Glutamatergic neuron (in vitro differentiated cells): ENCODE data around the gene TMEM63A. TPM values are rescaled to one million over a fixed set of nuclear protein-coding genes. Genes with fewer than 3 reads are reported as not detected.

Experiments used
- DNase-seq: peaks from one replicate; pipeline ENCODE4 v3.0.0; 2022
- H3K27ac Mint-ChIP-seq: one replicate; pipeline ENCODE4 v1.8.0; 2020; ENCODE audit warnings: mild to moderate bottlenecking, mixed read lengths, inconsistent platforms; ENCODE audit not compliant: unreplicated experiment
- H3K27me3 Mint-ChIP-seq: one replicate; pipeline ENCODE4 v1.8.0; 2020; ENCODE audit warnings: mild to moderate bottlenecking, moderate library complexity, mixed read lengths, inconsistent platforms; ENCODE audit not compliant: unreplicated experiment
- H3K36me3 Mint-ChIP-seq: one replicate; pipeline ENCODE4 v1.8.0; 2020; ENCODE audit warnings: mild to moderate bottlenecking, mixed read lengths, inconsistent platforms; ENCODE audit not compliant: unreplicated experiment
- H3K4me1 Mint-ChIP-seq: one replicate; pipeline ENCODE4 v1.8.0; 2020; ENCODE audit warnings: mild to moderate bottlenecking, low read depth, mixed read lengths, inconsistent platforms; ENCODE audit not compliant: unreplicated experiment
- H3K4me3 Mint-ChIP-seq: one replicate; pipeline ENCODE4 v1.8.0; 2020; ENCODE audit warnings: mild to moderate bottlenecking, mixed read lengths, inconsistent platforms; ENCODE audit not compliant: unreplicated experiment
- H3K9me3 Mint-ChIP-seq: one replicate; pipeline ENCODE4 v1.8.0; 2020; ENCODE audit warnings: mild to moderate bottlenecking, moderate library complexity, mixed read lengths, inconsistent platforms; ENCODE audit not compliant: unreplicated experiment
- total RNA-seq: library from RNA; stranded (reverse); fragmentation: NEBNext Ultra II Directional; extraction: Animal tissue kit (Norgen Biotek cat#: 25700); gene quantifications from one replicate; pipeline ENCODE4 v1.2.1, GENCODE V29; 2021; ENCODE audit not compliant: unreplicated experiment
- TF ChIP-seq, protein P1 (sequence below): fragments of 200-600 bp; sonication (generic); IDR thresholded peaks from one replicate; pipeline ENCODE4 v1.5.0; 2021; ENCODE audit not compliant: partially characterized antibody, unreplicated experiment

The TMEM63A gene
- total RNA-seq, 1 donor from 2014 or later: 1.1 TPM

DNA sequence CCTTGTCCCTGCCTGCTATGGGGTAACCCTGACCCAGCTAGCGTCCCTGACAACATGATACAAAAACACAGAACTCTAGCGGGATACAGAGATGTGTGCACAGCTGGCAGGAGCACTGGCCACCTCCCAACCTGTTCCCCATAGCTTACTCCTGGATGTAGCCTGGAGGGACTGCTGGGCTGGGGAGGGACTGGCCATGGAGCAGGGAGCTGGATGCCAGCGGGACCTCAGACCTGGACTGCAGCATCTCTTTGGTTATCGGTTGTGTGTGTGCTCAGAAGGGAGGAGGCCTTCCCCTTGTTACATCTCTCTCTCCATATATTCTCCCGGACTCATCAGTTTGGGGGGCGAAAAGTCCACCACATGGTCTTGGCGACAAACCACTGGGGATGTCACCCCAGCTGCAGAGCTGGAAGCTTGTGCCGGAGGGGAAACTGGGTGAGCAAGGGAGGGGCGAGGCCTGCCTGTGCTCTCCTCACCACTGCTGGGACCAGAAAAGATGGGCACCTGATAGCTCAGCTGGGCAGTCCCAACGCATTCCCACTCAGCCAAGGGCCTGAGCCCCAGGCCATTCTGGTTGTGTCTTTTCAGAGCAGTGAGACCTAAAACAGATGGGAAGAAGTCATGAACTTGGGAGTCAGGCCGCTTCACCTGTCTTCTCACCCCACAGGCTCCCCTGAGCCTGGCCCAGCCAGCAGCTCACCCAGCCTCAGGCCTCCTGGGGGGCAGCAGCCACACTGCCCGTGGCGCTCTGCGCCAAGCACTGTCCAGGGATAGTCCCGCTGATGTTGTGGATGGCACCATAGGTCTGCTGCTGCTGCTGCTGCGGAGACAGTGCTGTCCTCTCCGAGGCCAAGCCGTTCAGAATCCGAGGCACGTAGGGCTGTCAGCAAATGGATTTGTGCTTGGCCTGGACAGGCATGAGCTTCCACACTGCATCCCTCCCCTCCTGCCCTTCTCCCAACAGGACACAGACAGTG lies 35.6 kb downstream of the TMEM63A start:
- TF ChIP-seq, protein P1, sequence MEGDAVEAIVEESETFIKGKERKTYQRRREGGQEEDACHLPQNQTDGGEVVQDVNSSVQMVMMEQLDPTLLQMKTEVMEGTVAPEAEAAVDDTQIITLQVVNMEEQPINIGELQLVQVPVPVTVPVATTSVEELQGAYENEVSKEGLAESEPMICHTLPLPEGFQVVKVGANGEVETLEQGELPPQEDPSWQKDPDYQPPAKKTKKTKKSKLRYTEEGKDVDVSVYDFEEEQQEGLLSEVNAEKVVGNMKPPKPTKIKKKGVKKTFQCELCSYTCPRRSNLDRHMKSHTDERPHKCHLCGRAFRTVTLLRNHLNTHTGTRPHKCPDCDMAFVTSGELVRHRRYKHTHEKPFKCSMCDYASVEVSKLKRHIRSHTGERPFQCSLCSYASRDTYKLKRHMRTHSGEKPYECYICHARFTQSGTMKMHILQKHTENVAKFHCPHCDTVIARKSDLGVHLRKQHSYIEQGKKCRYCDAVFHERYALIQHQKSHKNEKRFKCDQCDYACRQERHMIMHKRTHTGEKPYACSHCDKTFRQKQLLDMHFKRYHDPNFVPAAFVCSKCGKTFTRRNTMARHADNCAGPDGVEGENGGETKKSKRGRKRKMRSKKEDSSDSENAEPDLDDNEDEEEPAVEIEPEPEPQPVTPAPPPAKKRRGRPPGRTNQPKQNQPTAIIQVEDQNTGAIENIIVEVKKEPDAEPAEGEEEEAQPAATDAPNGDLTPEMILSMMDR: no peak
- Mint-ChIP-seq H3K4me1 (peaks cover 16% of the 10 kb centered on the region), H3K9me3 (peaks cover 8% of the 10 kb centered on the region), H3K4me3 (no peak overlapping the region), H3K36me3 (peaks cover 10% of the 10 kb centered on the region), H3K27me3 (peaks cover 12% of the 10 kb centered on the region), H3K27ac (no peak overlapping the region)
- no peak for DNase-seq

DNA sequence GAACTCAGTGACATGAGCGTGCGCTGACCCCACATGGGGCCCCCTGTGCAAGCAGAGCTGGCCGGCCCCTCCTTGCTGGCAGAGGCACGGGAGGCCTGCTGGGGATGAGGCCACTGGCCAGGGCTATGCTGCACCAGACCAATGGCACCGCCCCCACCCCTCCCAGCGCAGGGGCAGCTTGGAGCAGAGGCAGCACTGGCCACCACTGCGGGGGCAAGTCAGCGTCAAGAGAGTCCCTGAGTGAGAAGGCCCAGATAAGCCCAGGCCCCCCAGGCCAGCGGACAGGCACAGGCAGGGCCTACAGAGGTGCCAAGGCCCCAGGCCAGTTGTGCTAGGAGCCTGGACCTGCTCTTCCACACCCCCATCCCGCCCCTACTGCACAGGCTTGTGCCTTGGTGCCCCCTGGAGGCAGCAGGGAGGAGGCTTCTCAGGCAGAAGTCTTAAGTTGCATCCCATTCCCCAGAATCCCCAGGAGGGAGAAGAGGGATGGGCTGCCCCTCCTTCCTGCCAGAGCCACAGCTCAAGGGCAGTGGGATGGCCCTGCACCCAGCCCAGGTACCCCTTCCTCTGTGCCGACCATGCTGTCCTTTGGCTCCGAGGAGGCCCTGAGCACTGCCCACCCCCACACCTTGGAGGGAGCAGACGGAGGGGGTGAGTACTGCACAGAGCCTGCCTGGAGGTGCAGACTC lies 36.5 kb downstream of the TMEM63A start:
- H3K36me3 Mint-ChIP-seq: peaks cover 10% of the 10 kb centered on the region
- no peak overlapping the region for H3K27ac Mint-ChIP-seq
- H3K4me1 Mint-ChIP-seq: peaks cover 16% of the 10 kb centered on the region

DNA sequence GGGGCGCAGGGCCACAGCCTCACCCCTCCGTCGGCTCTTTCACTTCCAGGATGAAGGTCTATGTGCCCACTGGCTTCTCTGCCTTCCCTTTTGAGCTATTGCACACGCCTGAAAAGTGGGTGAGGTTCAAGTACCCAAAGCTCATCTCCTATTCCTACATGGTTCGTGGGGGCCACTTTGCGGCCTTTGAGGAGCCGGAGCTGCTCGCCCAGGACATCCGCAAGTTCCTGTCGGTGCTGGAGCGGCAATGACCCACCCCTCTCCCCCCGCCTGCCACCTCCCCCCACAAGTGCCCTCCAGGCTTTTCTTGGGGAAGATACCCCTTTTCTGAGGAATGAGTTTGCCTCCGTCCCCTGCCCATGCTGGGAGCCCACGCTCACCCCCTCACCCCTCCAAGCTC lies 37.1 kb downstream of the TMEM63A start:
- Mint-ChIP-seq H3K36me3 (peaks cover 7% of the 10 kb centered on the region), H3K4me3 (no peak overlapping the region), H3K27ac (no peak overlapping the region), H3K9me3 (peaks cover 8% of the 10 kb centered on the region), H3K27me3 (peaks cover 6% of the 10 kb centered on the region), H3K4me1 (peaks cover 16% of the 10 kb centered on the region)
- TF ChIP-seq, protein P1: no peak
- DNase-seq: no peak

More for the DNA sequence above, 36.5 kb downstream of the TMEM63A start:
- DNase-seq: peak; percentile 88
- TF ChIP-seq, protein P1: peak; percentile 66
- H3K27me3 Mint-ChIP-seq: peaks cover 9% of the 10 kb centered on the region
- H3K9me3 Mint-ChIP-seq: peaks cover 8% of the 10 kb centered on the region
- H3K4me3 Mint-ChIP-seq: no peak overlapping the region

DNA sequence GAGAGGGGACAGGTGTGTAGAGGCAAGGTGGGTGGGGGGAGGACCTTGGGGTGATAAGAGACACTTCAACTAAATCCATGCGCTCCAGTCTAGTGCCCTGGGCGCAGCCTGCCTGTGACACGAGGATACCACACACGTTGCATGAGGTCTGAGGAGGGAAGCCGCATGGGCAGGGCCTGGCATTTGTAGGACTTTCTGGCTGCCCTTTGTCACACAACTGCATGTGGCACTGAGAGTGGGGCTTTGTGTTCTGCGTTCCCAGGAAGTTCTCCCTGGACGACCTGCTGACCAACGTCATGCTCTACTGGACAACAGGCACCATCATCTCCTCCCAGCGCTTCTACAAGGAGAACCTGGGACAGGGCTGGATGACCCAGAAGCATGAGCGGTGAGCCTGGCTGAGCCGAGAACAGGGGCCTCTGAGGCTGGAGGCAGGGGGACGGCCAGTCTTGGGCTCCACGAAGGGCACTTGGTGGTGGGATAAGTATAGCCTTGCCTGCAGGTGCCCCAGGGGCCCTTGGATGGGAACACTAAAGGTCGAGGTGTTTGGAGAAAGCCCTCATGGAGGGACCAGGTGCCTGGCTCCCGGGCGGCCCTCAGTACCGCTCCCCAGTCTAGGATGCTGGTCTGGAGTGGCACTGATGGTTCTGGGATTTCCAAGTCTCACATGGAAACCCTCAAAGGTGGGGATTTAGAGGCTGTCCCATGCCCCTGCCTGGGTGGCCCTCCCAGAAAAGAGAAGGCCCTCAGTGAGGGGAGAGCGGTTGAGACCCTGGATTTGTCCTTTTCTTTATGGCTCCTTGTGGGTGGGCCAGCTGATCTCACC lies 37.7 kb downstream of the TMEM63A start:
- no peak overlapping the region for H3K4me3 Mint-ChIP-seq
- H3K27ac Mint-ChIP-seq: no peak overlapping the region
- peaks cover under 1% of the 10 kb centered on the region for H3K36me3 Mint-ChIP-seq
- peaks cover 16% of the 10 kb centered on the region for H3K4me1 Mint-ChIP-seq
- H3K27me3 Mint-ChIP-seq: peaks cover 5% of the 10 kb centered on the region
- no peak for DNase-seq
- TF ChIP-seq, protein P1: no peak
- peaks cover 8% of the 10 kb centered on the region for H3K9me3 Mint-ChIP-seq
